Upper lobe of right lung (tissue), 1 donor: Measurements from ENCODE around the gene CREB3. TPM values are rescaled to one million over a fixed set of nuclear protein-coding genes. Genes with fewer than 3 reads are reported as not detected.

ENCODE experiments used
- ATAC-seq: fragments of 200-7000 bp; cut with Tn5 transposase; one replicate; pipeline ENCODE4 v1.9.1; 2020; ENCODE audit warnings: mild to moderate bottlenecking, moderate library complexity
- DNase-seq: peaks from one replicate; pipeline ENCODE4 v3.0.0-alpha.2; 2020
- H3K27ac ChIP-seq: fragments of 200-600 bp; one replicate; pipeline ENCODE4 v1.8.0; 2022
- H3K27me3 ChIP-seq: fragments of 200-600 bp; one replicate; pipeline ENCODE4 v1.8.0; 2022; ENCODE audit warnings: mild to moderate bottlenecking
- H3K36me3 ChIP-seq: fragments of 200-600 bp; one replicate; pipeline ENCODE4 v1.8.0; 2022
- H3K4me1 ChIP-seq: fragments of 200-600 bp; one replicate; pipeline ENCODE4 v1.8.0; 2022
- H3K4me3 ChIP-seq: fragments of 200-600 bp; one replicate; pipeline ENCODE4 v1.8.0; 2022; ENCODE audit warnings: mild to moderate bottlenecking
- H3K9me3 ChIP-seq: fragments of 200-600 bp; one replicate; pipeline ENCODE4 v1.8.0; 2022
- intact Hi-C: fragments of 100-400 bp; cut with DNase I; formaldehyde crosslinking; loops from one replicate; pipeline ENCODE4 v1.11.0; 2022
- total RNA-seq: library from RNA; stranded (reverse); fragmentation: NEBNext Ultra II Directional; extraction: Animal tissue kit (Norgen Biotek cat#: 25700); gene quantifications from one replicate; pipeline ENCODE4 v1.2.1, GENCODE V29; 2021
- TF ChIP-seq, protein P1 (sequence below): fragments of 200-600 bp; IDR thresholded peaks from one replicate; pipeline ENCODE4 v1.8.0; 2022; ENCODE audit warnings: antibody characterized with exemption
- donor health status: DM: no; HTN: yes; CAD: no; lungs with severe emphysema.

The CREB3 gene
- total RNA-seq, 1 donor from 2014 or later, result 34.9 TPM

DNA sequence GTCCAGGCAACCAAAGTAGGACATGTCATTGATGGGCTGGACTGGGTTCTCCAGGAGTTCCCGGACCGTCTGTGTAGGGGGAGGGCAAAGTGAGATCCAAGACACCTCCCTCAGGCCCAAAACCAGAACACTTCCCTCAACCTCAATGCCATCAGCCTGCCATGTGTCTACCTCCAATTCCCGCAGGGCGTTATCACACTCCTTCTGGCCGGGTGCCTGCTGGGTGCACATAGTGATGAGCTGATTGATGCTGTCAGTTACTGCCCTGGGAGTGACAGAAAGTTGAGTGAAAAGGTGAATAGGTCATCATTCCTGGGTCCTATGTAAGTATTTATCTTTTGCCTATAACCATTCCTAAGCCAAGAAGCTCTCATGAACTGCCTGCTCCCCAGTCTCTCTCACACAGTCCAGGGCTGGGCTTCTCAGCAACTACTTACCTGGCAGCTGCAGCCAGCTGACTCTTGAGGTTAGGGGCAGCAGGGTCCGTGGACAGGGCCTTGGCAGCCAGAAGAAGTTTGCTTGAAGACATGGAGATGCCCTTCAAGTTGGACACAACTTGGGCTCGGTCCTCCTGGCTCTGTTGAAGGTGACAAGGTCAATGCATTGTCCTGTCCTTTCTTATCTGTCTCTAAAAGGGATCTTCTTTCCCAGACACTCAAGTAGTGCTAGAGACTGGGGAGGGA lies 21.5 kb upstream of the CREB3 start:
- no peaks in the 10 kb centered on the region for H3K27me3 ChIP-seq
- no peak for DNase-seq
- TF ChIP-seq, protein P1, sequence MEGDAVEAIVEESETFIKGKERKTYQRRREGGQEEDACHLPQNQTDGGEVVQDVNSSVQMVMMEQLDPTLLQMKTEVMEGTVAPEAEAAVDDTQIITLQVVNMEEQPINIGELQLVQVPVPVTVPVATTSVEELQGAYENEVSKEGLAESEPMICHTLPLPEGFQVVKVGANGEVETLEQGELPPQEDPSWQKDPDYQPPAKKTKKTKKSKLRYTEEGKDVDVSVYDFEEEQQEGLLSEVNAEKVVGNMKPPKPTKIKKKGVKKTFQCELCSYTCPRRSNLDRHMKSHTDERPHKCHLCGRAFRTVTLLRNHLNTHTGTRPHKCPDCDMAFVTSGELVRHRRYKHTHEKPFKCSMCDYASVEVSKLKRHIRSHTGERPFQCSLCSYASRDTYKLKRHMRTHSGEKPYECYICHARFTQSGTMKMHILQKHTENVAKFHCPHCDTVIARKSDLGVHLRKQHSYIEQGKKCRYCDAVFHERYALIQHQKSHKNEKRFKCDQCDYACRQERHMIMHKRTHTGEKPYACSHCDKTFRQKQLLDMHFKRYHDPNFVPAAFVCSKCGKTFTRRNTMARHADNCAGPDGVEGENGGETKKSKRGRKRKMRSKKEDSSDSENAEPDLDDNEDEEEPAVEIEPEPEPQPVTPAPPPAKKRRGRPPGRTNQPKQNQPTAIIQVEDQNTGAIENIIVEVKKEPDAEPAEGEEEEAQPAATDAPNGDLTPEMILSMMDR, result no peak
- intact Hi-C loops, result no loop called here
- H3K4me3 ChIP-seq, result no peak overlapping the region
- H3K27ac ChIP-seq, result no peak overlapping the region
- H3K9me3 ChIP-seq, result no peaks in the 10 kb centered on the region
- no peaks in the 10 kb centered on the region for H3K4me1 ChIP-seq
- ATAC-seq, result no peak
- H3K36me3 ChIP-seq, result peaks cover 100% of the 10 kb centered on the region

DNA sequence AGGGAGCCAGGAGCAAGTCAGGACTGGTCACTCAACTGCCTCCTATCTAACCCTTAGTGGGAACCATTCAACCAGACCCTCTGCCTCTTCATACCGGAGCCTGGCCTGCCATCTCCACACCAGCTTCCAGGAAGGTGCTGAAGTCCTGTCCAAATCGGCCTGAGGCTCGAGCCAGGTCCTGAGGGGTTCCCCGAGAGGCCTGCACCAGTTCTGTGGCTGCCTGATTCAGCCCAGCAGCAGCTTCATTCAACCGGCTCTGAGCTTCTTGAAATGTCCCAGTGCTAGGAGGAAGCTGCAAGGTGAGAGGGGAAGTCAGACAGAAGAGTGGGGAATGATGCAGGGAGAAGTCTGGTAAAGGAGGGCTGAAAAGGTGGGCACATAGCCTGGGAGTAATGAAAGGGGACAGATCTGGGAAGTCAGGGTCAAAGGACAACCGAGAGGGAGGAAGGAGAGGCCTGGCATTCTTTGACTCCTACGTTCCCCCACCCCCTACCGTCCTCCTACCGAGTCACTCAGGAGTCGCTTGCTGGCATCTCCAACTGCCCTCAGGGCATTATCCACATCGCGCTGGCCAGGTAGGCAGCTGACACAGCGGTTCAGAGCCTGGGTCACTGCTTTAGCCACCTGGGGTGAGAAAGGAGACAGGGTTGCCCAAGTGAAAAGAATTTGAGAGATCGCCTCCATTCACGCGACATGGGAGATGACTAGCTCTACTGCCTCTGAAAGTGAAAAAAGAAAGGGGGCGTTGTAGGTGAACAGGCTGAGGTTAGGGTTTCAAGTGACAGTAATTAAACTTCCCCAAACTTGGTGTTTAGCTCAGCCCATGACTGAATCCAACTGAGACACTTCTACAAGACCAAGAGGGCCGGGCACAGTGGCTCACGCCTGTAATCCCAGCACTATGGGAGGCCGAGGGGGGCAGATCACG lies 20.7 kb upstream of the CREB3 start:
- Histone ChIP-seq H3K27ac (no peak overlapping the region), H3K4me3 (no peak overlapping the region), H3K36me3 (peaks cover 100% of the 10 kb centered on the region), H3K4me1 (no peaks in the 10 kb centered on the region), H3K9me3 (no peaks in the 10 kb centered on the region), H3K27me3 (no peaks in the 10 kb centered on the region)
- TF ChIP-seq, protein P1, result no peak
- DNase-seq, result no peak
- intact Hi-C loops, result no loop called here
- no peak for ATAC-seq

DNA sequence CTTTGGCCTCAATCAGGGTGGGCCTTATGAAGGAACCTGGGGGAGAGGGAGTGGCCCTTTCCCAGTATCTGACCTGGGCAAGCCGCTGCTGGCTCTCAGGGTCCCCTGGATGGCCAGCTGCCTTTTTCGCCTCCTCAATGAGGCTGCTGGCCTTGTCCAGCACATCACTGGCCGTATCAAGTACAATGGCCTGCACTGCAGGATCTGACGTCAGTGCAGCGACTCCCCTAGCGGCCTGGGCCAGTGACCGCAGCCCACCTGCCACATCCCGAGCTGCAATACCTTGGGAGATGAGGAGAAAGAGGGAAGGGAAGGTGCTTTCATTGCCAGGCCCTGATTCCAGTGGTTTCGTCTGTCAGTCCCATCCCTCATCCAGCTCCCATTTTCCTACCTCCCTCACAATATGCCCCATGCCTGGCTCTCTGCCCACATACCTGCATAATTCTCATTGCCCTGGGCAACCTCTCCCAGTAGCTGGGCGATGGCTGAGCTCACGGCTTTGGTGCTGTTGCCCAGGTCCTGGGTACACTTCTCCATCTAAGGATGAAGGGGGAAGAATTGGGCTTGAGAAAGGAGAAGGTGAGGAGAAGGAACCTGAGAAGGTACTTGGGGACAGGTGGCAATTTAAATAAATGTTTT lies 19.6 kb upstream of the CREB3 start:
- no peak overlapping the region for H3K27ac ChIP-seq
- TF ChIP-seq, protein P1, result no peak
- no peak for ATAC-seq

DNA sequence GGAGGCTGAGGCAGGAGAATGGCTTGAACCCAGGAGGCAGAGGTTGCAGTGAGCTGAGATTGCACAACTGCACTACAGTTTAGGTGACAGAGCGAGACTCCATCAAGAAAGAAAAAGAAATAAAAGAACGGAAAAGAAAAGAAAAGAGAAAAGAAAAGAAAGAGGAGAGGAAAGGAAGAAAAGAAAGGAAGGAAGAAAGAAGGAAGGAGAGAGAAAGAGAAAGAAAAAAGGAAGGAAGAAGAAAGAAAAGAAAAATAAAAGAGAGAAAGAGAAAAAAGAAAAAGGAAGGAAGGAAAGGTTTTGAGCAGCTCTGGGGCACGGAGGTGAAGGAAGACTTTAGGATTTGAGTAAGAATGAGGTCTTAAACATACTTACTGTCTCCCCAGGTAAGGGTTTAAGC lies 18.9 kb upstream of the CREB3 start:
- no peak for DNase-seq
- no peaks in the 10 kb centered on the region for H3K9me3 ChIP-seq
- ATAC-seq, result no peak
- H3K4me3 ChIP-seq, result no peak overlapping the region
- H3K4me1 ChIP-seq, result no peaks in the 10 kb centered on the region
- H3K27me3 ChIP-seq, result no peaks in the 10 kb centered on the region
- TF ChIP-seq, protein P1, result no peak
- H3K27ac ChIP-seq, result no peak overlapping the region
- intact Hi-C loops, result no loop called here
- peaks cover 100% of the 10 kb centered on the region for H3K36me3 ChIP-seq

More for the DNA sequence above, 19.6 kb upstream of the CREB3 start:
- DNase-seq, result no peak
- Histone ChIP-seq H3K4me3 (no peak overlapping the region), H3K4me1 (no peaks in the 10 kb centered on the region), H3K36me3 (peaks cover 100% of the 10 kb centered on the region), H3K27me3 (no peaks in the 10 kb centered on the region), H3K9me3 (no peaks in the 10 kb centered on the region)
- intact Hi-C loops, result no loop called here

DNA sequence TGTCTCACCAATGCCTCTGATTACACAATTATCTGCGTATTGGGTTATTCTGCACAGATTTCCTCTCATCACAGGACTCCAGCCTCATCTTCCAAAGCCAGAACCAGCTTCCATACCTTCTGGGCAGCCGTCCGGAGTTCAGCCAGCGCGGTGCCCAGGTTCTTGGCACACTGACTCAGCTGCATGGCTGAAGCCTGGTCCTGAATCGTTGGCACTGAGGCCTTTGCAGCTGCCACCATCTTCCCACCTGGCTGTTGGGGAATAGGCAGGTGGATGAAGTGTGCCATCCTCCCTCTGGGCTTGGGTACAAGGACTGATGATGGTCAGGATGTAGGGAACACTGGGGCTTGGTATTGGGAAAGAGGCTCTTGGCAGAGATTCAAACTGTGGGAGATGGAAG lies 18.3 kb upstream of the CREB3 start:
- peaks cover 100% of the 10 kb centered on the region for H3K36me3 ChIP-seq
- DNase-seq (no peak), ATAC-seq (no peak)
- H3K27me3 ChIP-seq, result no peaks in the 10 kb centered on the region
- intact Hi-C loops, result no loop called here
- H3K9me3 ChIP-seq, result no peaks in the 10 kb centered on the region
- H3K27ac ChIP-seq, result no peak overlapping the region
- no peak overlapping the region for H3K4me3 ChIP-seq
- TF ChIP-seq, protein P1, result no peak
- H3K4me1 ChIP-seq, result no peaks in the 10 kb centered on the region
